ENCODE data around the gene RPS6KA5. TPM values are rescaled to one million over a fixed set of nuclear protein-coding genes. Genes with fewer than 3 reads are reported as not detected.

RPS6KA5 gene
- total RNA-seq, 1 experiment from 2014 or later, result 8.6 TPM

GRCh38 chr14:90812109-90812508, 248.3 kb downstream of the RPS6KA5 start:
- DNase-seq, result no peak
- Histone ChIP-seq H3K4me1 (ENCODE audit: insufficient read depth, low read length) (peaks cover 8% of the 10 kb centered on the region), H3F3A (ENCODE audit: low read length, unreplicated experiment) (no peaks in the 10 kb centered on the region), H3K4me2 (ENCODE audit: low read length) (no peak overlapping the region), H3K36me3 (ENCODE audit: low read depth, low read length) (no peaks in the 10 kb centered on the region), H3K4me3 (ENCODE audit: low read length) (no peak overlapping the region), H2AFZ (ENCODE audit: low read length) (no peak overlapping the region), H3K9me3 (ENCODE audit: low read length) (no peaks in the 10 kb centered on the region), H3K9me2 (replicated peaks; ENCODE audit: low read length) (no peaks in the 10 kb centered on the region), H3K27ac (ENCODE audit: low read length) (no peak overlapping the region), H3K27me3 (ENCODE audit: low read length) (no peaks in the 10 kb centered on the region), H4K20me1 (ENCODE audit: low read length) (no peaks in the 10 kb centered on the region), H3K79me2 (ENCODE audit: low read length) (peaks cover 31% of the 10 kb centered on the region), H3K9ac (ENCODE audit: low read length) (no peak overlapping the region)
- ChIA-PET CTCF (no interaction called here), POLR2A (ENCODE audit: unreplicated experiment) (interaction anchor here (0.7 kb wide), 1 partner anchor 54 kb away, joined by 5 read pairs; no protein-coding TSS in a partner anchor)
- intact Hi-C loops (cut with micrococcal nuclease), result no loop called here
- TF ChIP-seq EZH2phosphoT487 (IDR thresholded peaks at IDR 0.05; ENCODE audit: borderline replicate concordance, low read length), result no peak
- no TSS peak for BruUV-seq (replicated peaks)
- no peak for ATAC-seq

GRCh38 chr14:90811641-90812040, 248.8 kb downstream of the RPS6KA5 start:
- ChIA-PET POLR2A (ENCODE audit: unreplicated experiment) (interaction anchor here (0.7 kb wide), 1 partner anchor 54 kb away, joined by 5 read pairs; no protein-coding TSS in a partner anchor), CTCF (no interaction called here)
- Histone ChIP-seq H2AFZ (ENCODE audit: low read length) (no peak overlapping the region), H4K20me1 (ENCODE audit: low read length) (no peaks in the 10 kb centered on the region), H3K4me1 (ENCODE audit: insufficient read depth, low read length) (peaks cover 8% of the 10 kb centered on the region), H3K9me2 (replicated peaks; ENCODE audit: low read length) (no peaks in the 10 kb centered on the region), H3K4me3 (ENCODE audit: low read length) (no peak overlapping the region), H3K27ac (ENCODE audit: low read length) (no peak overlapping the region), H3F3A (ENCODE audit: low read length, unreplicated experiment) (no peaks in the 10 kb centered on the region), H3K9ac (ENCODE audit: low read length) (no peak overlapping the region), H3K9me3 (ENCODE audit: low read length) (no peaks in the 10 kb centered on the region), H3K27me3 (ENCODE audit: low read length) (no peaks in the 10 kb centered on the region), H3K79me2 (ENCODE audit: low read length) (peaks cover 31% of the 10 kb centered on the region), H3K36me3 (ENCODE audit: low read depth, low read length) (no peaks in the 10 kb centered on the region), H3K4me2 (ENCODE audit: low read length) (no peak overlapping the region)
- no peak for TF ChIP-seq EZH2 (IDR thresholded peaks at IDR 0.05; ENCODE audit: low read length, unreplicated experiment)
- TF ChIP-seq EZH2phosphoT487 (IDR thresholded peaks at IDR 0.05; ENCODE audit: borderline replicate concordance, low read length), result no peak
- TF ChIP-seq, protein P1, sequence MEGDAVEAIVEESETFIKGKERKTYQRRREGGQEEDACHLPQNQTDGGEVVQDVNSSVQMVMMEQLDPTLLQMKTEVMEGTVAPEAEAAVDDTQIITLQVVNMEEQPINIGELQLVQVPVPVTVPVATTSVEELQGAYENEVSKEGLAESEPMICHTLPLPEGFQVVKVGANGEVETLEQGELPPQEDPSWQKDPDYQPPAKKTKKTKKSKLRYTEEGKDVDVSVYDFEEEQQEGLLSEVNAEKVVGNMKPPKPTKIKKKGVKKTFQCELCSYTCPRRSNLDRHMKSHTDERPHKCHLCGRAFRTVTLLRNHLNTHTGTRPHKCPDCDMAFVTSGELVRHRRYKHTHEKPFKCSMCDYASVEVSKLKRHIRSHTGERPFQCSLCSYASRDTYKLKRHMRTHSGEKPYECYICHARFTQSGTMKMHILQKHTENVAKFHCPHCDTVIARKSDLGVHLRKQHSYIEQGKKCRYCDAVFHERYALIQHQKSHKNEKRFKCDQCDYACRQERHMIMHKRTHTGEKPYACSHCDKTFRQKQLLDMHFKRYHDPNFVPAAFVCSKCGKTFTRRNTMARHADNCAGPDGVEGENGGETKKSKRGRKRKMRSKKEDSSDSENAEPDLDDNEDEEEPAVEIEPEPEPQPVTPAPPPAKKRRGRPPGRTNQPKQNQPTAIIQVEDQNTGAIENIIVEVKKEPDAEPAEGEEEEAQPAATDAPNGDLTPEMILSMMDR (conservative IDR thresholded peaks at IDR 0.05; ENCODE audit: low read depth, low read length), result no peak
- DNase-seq (no peak), ATAC-seq (no peak)
- intact Hi-C loops (cut with micrococcal nuclease), result no loop called here
- BruUV-seq (replicated peaks), result no TSS peak

- no TSS peak for BruUV-seq (replicated peaks)
- no peak overlapping the region for H3K27ac ChIP-seq (ENCODE audit: low read length)
- H4K20me1 ChIP-seq (ENCODE audit: low read length), result no peaks in the 10 kb centered on the region
- DNase-seq (no peak), ATAC-seq (no peak)
- intact Hi-C loops (cut with micrococcal nuclease), result no loop called here
- TF ChIP-seq EZH2 (IDR thresholded peaks at IDR 0.05; ENCODE audit: low read length, unreplicated experiment) (no peak), EZH2phosphoT487 (IDR thresholded peaks at IDR 0.05; ENCODE audit: borderline replicate concordance, low read length) (no peak)
- TF ChIP-seq, protein P1 (conservative IDR thresholded peaks at IDR 0.05; ENCODE audit: low read depth, low read length), result no peak
- H3K27me3 ChIP-seq (ENCODE audit: low read length), result no peaks in the 10 kb centered on the region
- peaks cover 31% of the 10 kb centered on the region for H3K79me2 ChIP-seq (ENCODE audit: low read length)
- no peak overlapping the region for H3K4me2 ChIP-seq (ENCODE audit: low read length)
- H3K4me1 ChIP-seq (ENCODE audit: insufficient read depth, low read length), result peaks cover 8% of the 10 kb centered on the region
- no peaks in the 10 kb centered on the region for H3K9me3 ChIP-seq (ENCODE audit: low read length)
- H2AFZ ChIP-seq (ENCODE audit: low read length), result no peak overlapping the region
- H3K9me2 ChIP-seq (replicated peaks; ENCODE audit: low read length), result no peaks in the 10 kb centered on the region
- no peaks in the 10 kb centered on the region for H3F3A ChIP-seq (ENCODE audit: low read length, unreplicated experiment)
- H3K4me3 ChIP-seq (ENCODE audit: low read length), result no peak overlapping the region
- no peaks in the 10 kb centered on the region for H3K36me3 ChIP-seq (ENCODE audit: low read depth, low read length)
- CTCF ChIA-PET, result no interaction called here
- H3K9ac ChIP-seq (ENCODE audit: low read length), result no peak overlapping the region
- POLR2A ChIA-PET (ENCODE audit: unreplicated experiment), result no interaction called here
Measured at GRCh38 chr14:90810806-90811205, 249.6 kb downstream of the RPS6KA5 start.

Measured in PC-3 (cell line).